GM06990 (cell line): ENCODE measurements around the gene ALK.

Source experiments
- DNase-seq: peaks from one replicate; pipeline ENCODE4 v3.0.0-alpha.2; 2011; ENCODE audit not compliant: insufficient read length; ENCODE audit errors: extremely low read depth
- H3K27me3 ChIP-seq: replicated peaks from 2 replicates; pipeline ENCODE4 v1.6.0; 2011; ENCODE audit warnings: low read length; ENCODE audit not compliant: control insufficient read depth, insufficient read depth
- H3K36me3 ChIP-seq: 2 replicates; pipeline ENCODE4 v1.5.1; 2011; ENCODE audit warnings: low read length; ENCODE audit not compliant: control insufficient read depth, insufficient read depth
- H3K4me3 ChIP-seq: replicated peaks from 2 replicates; pipeline ENCODE4 v1.5.1; 2011; ENCODE audit warnings: low read depth, mild to moderate bottlenecking, control low read depth, low read length
- CTCF ChIP-seq: IDR thresholded peaks from 2 replicates; pipeline ENCODE4 v1.5.1; 2011; ENCODE audit warnings: low read length, control low read depth, mild to moderate bottlenecking, inconsistent platforms; ENCODE audit not compliant: insufficient read depth, poor library complexity, severe bottlenecking

The ALK gene

GRCh38 chr2:29921560-29921915, at the start of gene ALK:
ALK (minus strand) TSS chr2:29921586; CDS start chr2:29920659, 927 bp downstream.
- Histone ChIP-seq H3K36me3 (no peaks in the 10 kb centered on the region), H3K4me3 (no peak within 1 kb of the TSS), H3K27me3 (peaks cover 2% of the 10 kb centered on the region)
- peak; percentile 72 for DNase-seq
- no peak for TF ChIP-seq CTCF

- no peaks in the 10 kb centered on the region for H3K36me3 ChIP-seq
- DNase-seq = no peak
- TF ChIP-seq CTCF = no peak
- no peak overlapping the region for H3K4me3 ChIP-seq
- H3K27me3 ChIP-seq = no peaks in the 10 kb centered on the region; the same call in none of the 2 replicates
These were observed 44.9 kb upstream of the ALK start for GRCh38 chr2:29966266-29966665.

GRCh38 chr2:29963972-29964570, 42.7 kb upstream of the ALK start:
- TF ChIP-seq CTCF = no peak
- H3K4me3 ChIP-seq = no peak overlapping the region
- H3K36me3 ChIP-seq = no peaks in the 10 kb centered on the region
- DNase-seq = no peak
- H3K27me3 ChIP-seq = no peaks in the 10 kb centered on the region; the same call in none of the 2 replicates

GRCh38 chr2:29962922-29963321, 41.5 kb upstream of the ALK start:
- DNase-seq = no peak
- H3K27me3 ChIP-seq = no peaks in the 10 kb centered on the region; the same call in none of the 2 replicates
- H3K4me3 ChIP-seq = no peak overlapping the region
- no peak for TF ChIP-seq CTCF
- no peaks in the 10 kb centered on the region for H3K36me3 ChIP-seq

GRCh38 chr2:29954316-29954715, 32.9 kb upstream of the ALK start:
- TF ChIP-seq CTCF = no peak

GRCh38 chr2:29952973-29953372, 31.6 kb upstream of the ALK start:
- Histone ChIP-seq H3K4me3 (no peak overlapping the region), H3K27me3 (peaks cover 2% of the 10 kb centered on the region; the same call in 1 of the 2 replicates), H3K36me3 (no peaks in the 10 kb centered on the region)
- no peak for DNase-seq
- TF ChIP-seq CTCF = no peak

More at GRCh38 chr2:29954316-29954715, 32.9 kb upstream of the ALK start:
- Histone ChIP-seq H3K36me3 (no peaks in the 10 kb centered on the region), H3K4me3 (no peak overlapping the region), H3K27me3 (peaks cover 2% of the 10 kb centered on the region; the same call in 1 of the 2 replicates)
- DNase-seq = no peak
